RWPE1 (cell line): ENCODE results near the gene TESPA1.

Experiments
- CTCF ChIA-PET: fragments of 350-600 bp; sonication (Branson Sonifier 250); formaldehyde crosslinking; extraction: SDS; loops from one replicate; lab custom pipeline; 2021; lab: Yijun Ruan, JAX
- POLR2A ChIA-PET: fragments of 400-600 bp; formaldehyde crosslinking; extraction: SDS; loops from one replicate; lab custom pipeline; 2020; ENCODE audit warnings: antibody characterized with exemption; ENCODE audit not compliant: low non-redundant PET; lab: Yijun Ruan, JAX
- DNase-seq: peaks from one replicate; pipeline ENCODE4 v3.0.0; 2012; ENCODE audit warnings: low spot score
- H3K27ac ChIP-seq: fragments of 450-650 bp; 2 replicates; pipeline ENCODE4 v1.5.1; 2017
- CTCF ChIP-seq: fragments of 450-650 bp; conservative IDR thresholded peaks from 2 replicates; pipeline ENCODE4 v1.5.1; 2017; ENCODE audit warnings: low read depth, mild to moderate bottlenecking

Gene TESPA1

DNA sequence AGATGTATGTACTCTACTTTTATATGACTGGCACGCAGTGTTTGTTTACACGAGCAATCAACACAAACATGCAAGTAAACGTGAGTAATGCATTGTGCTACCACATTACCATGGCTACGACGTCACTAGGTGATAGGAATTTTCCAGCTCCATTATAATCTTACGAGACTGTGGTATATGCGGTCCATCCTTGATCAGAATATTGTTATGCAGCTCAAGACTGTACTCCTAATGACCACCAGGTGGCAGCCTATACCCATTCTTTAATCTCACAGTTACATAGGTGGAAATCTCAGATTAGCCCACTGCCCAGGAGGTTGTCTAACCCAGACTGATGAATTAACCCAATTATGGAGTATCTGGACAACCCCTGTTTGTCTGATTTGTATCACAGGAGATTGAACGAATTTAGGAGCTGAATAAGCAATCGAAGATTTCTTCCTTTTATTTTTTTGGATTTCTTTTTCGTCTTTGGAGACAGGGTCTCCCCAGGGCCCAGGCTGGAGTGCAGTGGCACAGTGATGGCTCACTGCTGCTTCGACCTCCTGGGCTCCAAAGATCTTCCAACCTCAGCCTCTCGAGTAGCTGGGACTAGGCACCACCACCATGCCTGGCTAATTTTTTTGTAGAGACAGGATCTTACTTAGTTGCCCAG lies 8.7 kb upstream of the TESPA1 start:
- TF ChIP-seq CTCF: peak; percentile 84
- CTCF ChIA-PET: interaction anchor here (0.6 to 3.0 kb wide), 19 partner anchors 9 to 268 kb away, joined by 3 to 39 read pairs (median 4); partner anchors contain the start of gene TESPA1
- DNase-seq: peak; percentile 60
- POLR2A ChIA-PET: no interaction called here
- no peak overlapping the region for H3K27ac ChIP-seq

DNA sequence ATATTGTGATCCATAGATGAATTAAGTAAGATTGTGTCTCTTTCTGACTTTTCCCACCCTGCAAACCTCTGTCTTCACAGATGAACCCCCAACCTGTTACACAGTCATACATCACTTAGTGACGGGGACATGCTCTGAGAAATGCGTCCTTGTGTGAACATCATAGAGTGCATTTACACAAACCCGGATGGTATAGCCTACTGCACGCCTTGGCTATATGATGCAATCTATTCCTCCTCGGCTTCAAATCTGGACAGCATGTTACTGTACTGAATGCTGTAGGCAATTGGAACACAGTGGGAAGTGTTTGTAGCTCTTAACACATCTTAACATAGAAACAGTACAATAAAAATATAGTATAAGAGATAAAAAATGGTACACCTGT lies 7.4 kb upstream of the TESPA1 start:
- no peak overlapping the region for H3K27ac ChIP-seq
- TF ChIP-seq CTCF: no peak
- ChIA-PET POLR2A (no interaction called here), CTCF (interaction anchor here (1.7 to 3.0 kb wide), 2 partner anchors 76 to 80 kb away, joined by 21 to 39 read pairs; no protein-coding TSS in a partner anchor)
- no peak for DNase-seq

- TF ChIP-seq CTCF: no peak
- DNase-seq: no peak
- ChIA-PET POLR2A (no interaction called here), CTCF (no interaction called here)
- H3K27ac ChIP-seq: no peak overlapping the region
Observed at GRCh38 chr12:54991161-54991990, 6.8 kb upstream of the TESPA1 start.

DNA sequence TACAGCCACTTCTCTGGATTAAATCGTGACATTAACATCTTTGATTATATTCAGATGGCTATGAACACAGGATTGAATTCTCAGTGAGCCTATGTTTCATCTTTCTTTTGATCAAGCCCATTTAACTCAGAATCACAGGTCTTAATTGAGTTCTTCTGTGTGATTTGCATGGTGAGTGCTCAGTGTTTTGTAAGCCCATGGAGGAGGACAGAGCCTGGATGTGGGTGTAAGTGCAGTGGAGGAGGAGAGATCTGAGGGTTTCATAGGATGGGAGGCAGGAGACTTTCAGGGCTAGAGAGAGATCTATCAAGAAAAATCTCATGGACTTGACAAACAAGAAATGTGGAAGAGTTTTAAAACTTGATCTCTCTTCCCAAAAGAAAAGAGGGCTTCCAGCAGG lies 5.3 kb upstream of the TESPA1 start:
- POLR2A ChIA-PET: no interaction called here
- no peak for DNase-seq
- CTCF ChIA-PET: no interaction called here
- TF ChIP-seq CTCF: no peak
- H3K27ac ChIP-seq: no peak overlapping the region

GRCh38 chr12:54988402-54989054 lies 4.0 kb upstream of the TESPA1 start:
- CTCF ChIA-PET: no interaction called here

More at GRCh38 chr12:54988402-54989054, 4.0 kb upstream of the TESPA1 start:
- H3K27ac ChIP-seq: no peak overlapping the region
- POLR2A ChIA-PET: no interaction called here
- no peak for TF ChIP-seq CTCF
- no peak for DNase-seq
